Neural cell (in vitro differentiated cells): ENCODE data around the gene ARPC1B. TPM values are rescaled to one million over a fixed set of nuclear protein-coding genes. Genes with fewer than 3 reads are reported as not detected.
"Not testable (repeated sequence)": the region's sequence is repeated elsewhere in the genome, so short reads cannot be mapped to it uniquely, and the experiment has no call there.

Experiments used
- H2AFZ ChIP-seq: fragments of 200-600, 300-800 bp; sonication (generic), shearing (Covaris generic); 2 replicates; pipeline ENCODE4 v1.6.0; 2014; ENCODE audit warnings: low read depth, mild to moderate bottlenecking, antibody characterized with exemption, low read length, moderate library complexity
- H3F3A ChIP-seq: fragments of 200-600 bp; shearing (Covaris generic); 2 replicates; pipeline ENCODE4 v1.6.1; 2016; ENCODE audit warnings: mild to moderate bottlenecking, moderate library complexity, mixed read lengths, antibody characterized with exemption, low read length; ENCODE audit not compliant: insufficient read depth, poor library complexity, severe bottlenecking
- H3K27ac ChIP-seq: fragments of 200-600, 300-800 bp; sonication (generic), shearing (Covaris generic); 2 replicates; pipeline ENCODE4 v1.5.1; 2014; ENCODE audit warnings: mild to moderate bottlenecking, low read length, moderate library complexity
- H3K27me3 ChIP-seq: fragments of 300-800, 200-600 bp; sonication (generic), shearing (Covaris generic); 2 replicates; pipeline ENCODE4 v1.6.0; 2014; ENCODE audit warnings: mild to moderate bottlenecking, low read depth, low read length, moderate library complexity; ENCODE audit not compliant: insufficient read depth
- H3K36me3 ChIP-seq: fragments of 300-800, 200-600 bp; sonication (generic), shearing (Covaris generic); 2 replicates; pipeline ENCODE4 v1.5.1; 2014; ENCODE audit warnings: mild to moderate bottlenecking, antibody characterized with exemption, low read length, moderate library complexity; ENCODE audit not compliant: insufficient read depth
- H3K4me2 ChIP-seq: fragments of 300-800, 200-600 bp; sonication (generic), shearing (Covaris generic); 2 replicates; pipeline ENCODE4 v1.6.0; 2014; ENCODE audit warnings: mild to moderate bottlenecking, low read length
- H3K4me3 ChIP-seq: fragments of 300-800, 200-600 bp; sonication (generic), shearing (Covaris generic); 2 replicates; pipeline ENCODE4 v1.5.1; 2014; ENCODE audit warnings: mild to moderate bottlenecking, low read length, moderate library complexity
- H3K79me2 ChIP-seq: fragments of 200-600 bp; shearing (Covaris generic); replicated peaks from 2 replicates; pipeline ENCODE4 v1.6.0; 2014; ENCODE audit warnings: mild to moderate bottlenecking, low read length, moderate library complexity; ENCODE audit not compliant: insufficient read depth
- H3K9ac ChIP-seq: fragments of 300-800, 200-600 bp; sonication (generic), shearing (Covaris generic); 2 replicates; pipeline ENCODE4 v1.6.1; 2016; ENCODE audit warnings: mild to moderate bottlenecking, low read length, mixed read lengths
- H3K9me2 ChIP-seq: fragments of 200-600 bp; shearing (Covaris generic); 2 replicates; pipeline ENCODE4 v1.6.1; 2016; ENCODE audit warnings: mild to moderate bottlenecking, low read length, mixed read lengths; ENCODE audit not compliant: insufficient read depth
- H3K9me3 ChIP-seq: fragments of 200-600, 300-800 bp; sonication (generic), shearing (Covaris generic); 2 replicates; pipeline ENCODE4 v1.6.1; 2016; ENCODE audit warnings: mild to moderate bottlenecking, mixed run types, low read length, moderate library complexity, mixed read lengths
- H4K20me1 ChIP-seq: fragments of 200-600 bp; shearing (Covaris generic); 2 replicates; pipeline ENCODE4 v1.6.1; 2016; ENCODE audit warnings: mild to moderate bottlenecking, mixed run types; ENCODE audit not compliant: insufficient read depth
- EP300 ChIP-seq: fragments of 450-650 bp; conservative IDR thresholded peaks from 2 replicates; pipeline ENCODE4 v1.6.1; 2014; ENCODE audit warnings: antibody characterized with exemption, mild to moderate bottlenecking, moderate library complexity; ENCODE audit not compliant: poor library complexity, severe bottlenecking
- EZH2 ChIP-seq: fragments of 200-600, 300-800 bp; shearing (Covaris generic), sonication (generic); IDR thresholded peaks from 2 replicates; pipeline ENCODE4 v1.6.1; 2014; ENCODE audit warnings: antibody characterized with exemption, low read length, borderline replicate concordance, mild to moderate bottlenecking; ENCODE audit not compliant: insufficient read depth, poor library complexity, severe bottlenecking
- MXI1 ChIP-seq: fragments of 450-650 bp; conservative IDR thresholded peaks from 2 replicates; pipeline ENCODE4 v1.6.1; 2014; ENCODE audit warnings: antibody characterized with exemption, mild to moderate bottlenecking; ENCODE audit not compliant: poor library complexity, severe bottlenecking
- POLR2AphosphoS5 ChIP-seq: IDR thresholded peaks from 2 replicates; pipeline ENCODE4 v1.6.1; 2012
- RAD21 ChIP-seq: fragments of 450-650 bp; conservative IDR thresholded peaks from 2 replicates; pipeline ENCODE4 v1.6.1; 2014; ENCODE audit warnings: antibody characterized with exemption, mild to moderate bottlenecking, moderate library complexity
- SMC3 ChIP-seq: fragments of 450-650 bp; conservative IDR thresholded peaks from 2 replicates; pipeline ENCODE4 v1.6.1; 2014; ENCODE audit warnings: antibody characterized with exemption, mild to moderate bottlenecking, moderate library complexity; ENCODE audit not compliant: poor library complexity
- TAF1 ChIP-seq: IDR thresholded peaks from 2 replicates; pipeline ENCODE4 v1.6.1; 2012; ENCODE audit warnings: low read depth
- polyA plus RNA-seq: library from polyadenylated mRNA; depleted of rRNA; stranded (reverse); fragments of >200 nt; gene quantifications from 2 replicates; pipeline ENCODE4 v1.2.3, GENCODE V29; 2014
- TF ChIP-seq, protein P1 (sequence below): IDR thresholded peaks from 2 replicates; pipeline ENCODE4 v1.6.1; 2012; ENCODE audit warnings: borderline replicate concordance
- TF ChIP-seq, protein P2 (sequence below): fragments of 450-650 bp; IDR thresholded peaks from 2 replicates; pipeline ENCODE4 v1.5.1; 2014; ENCODE audit warnings: antibody characterized with exemption, mild to moderate bottlenecking, moderate library complexity; ENCODE audit not compliant: poor library complexity, severe bottlenecking

The ARPC1B gene
- polyA plus RNA-seq, 1 donor from 2014 or later: 1.7 TPM

DNA sequence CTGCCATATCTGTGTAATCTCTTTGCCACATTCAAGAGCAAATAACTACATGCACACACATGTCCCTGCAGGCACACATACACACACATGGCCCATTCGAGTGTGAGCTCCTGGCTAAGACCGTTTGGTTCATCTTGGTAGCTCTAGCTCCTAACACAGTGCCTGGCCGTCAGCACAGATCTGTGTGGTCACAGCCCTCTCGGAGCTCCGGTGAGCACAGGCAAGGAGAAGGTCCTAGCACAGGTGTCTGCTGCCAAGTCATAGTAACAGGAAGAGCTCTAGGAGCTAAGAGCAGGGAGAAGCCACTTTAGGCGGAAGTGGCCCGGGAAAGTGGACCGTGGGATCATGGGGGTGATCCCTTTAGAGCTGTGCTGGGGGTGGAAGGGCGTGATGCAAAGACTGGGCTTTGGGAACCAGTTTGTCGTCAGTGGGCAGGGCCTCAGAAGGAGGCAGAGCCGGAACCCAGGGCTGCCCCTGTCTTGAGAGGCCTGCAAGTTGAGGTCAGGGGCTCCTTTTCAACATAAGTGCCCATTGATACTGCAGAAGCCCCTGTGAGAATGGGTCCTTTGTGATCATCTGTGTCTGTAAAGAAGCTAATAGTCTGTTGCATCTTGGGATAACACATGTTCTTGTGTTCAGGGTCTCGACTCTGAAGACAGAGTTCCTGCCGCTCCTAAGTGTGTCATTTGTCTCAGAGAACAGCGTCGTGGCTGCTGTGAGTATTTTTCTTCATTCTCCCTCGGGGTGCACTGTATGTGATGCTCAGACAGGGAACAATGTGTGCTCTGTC lies 16.6 kb upstream of the ARPC1B start:
- H2AFZ ChIP-seq: no peak overlapping the region
- H3F3A ChIP-seq: no peaks in the 10 kb centered on the region

DNA sequence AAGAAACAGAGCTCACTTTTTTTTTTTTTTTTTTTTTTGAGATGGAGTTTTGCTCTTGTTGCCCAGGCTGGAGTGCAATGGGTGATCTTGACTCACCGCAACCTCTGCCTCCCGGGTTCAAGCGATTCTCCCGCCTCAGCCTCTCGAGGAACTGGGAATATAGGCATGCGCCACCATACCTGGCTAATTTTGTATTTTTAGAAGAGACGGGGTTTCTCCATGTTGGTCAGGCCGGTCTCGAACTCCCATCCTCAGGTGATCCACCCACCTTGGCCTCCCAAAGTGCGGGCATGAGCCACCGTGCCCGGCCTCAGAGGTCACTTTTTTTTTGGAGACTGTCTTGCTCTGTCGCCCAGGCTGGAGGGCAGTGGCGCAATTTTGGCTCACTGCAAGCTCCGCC lies 16.0 kb upstream of the ARPC1B start:
- H3K4me3 ChIP-seq, H4K20me1 ChIP-seq, H3K9me3 ChIP-seq, H3K27me3 ChIP-seq, H2AFZ ChIP-seq, H3K79me2 ChIP-seq, H3K27ac ChIP-seq, H3K9me2 ChIP-seq, H3K4me2 ChIP-seq, H3K9ac ChIP-seq, H3F3A ChIP-seq, H3K36me3 ChIP-seq: not testable (repeated sequence)

More for the DNA sequence above, 16.6 kb upstream of the ARPC1B start:
- Histone ChIP-seq H3K4me3 (no peak overlapping the region), H3K9me2 (no peaks in the 10 kb centered on the region), H3K27me3 (no peaks in the 10 kb centered on the region), H3K36me3 (no peaks in the 10 kb centered on the region), H4K20me1 (no peaks in the 10 kb centered on the region), H3K79me2 (no peaks in the 10 kb centered on the region), H3K9ac (no peak overlapping the region), H3K9me3 (no peaks in the 10 kb centered on the region), H3K4me2 (no peak overlapping the region), H3K27ac (no peak overlapping the region)
- TF ChIP-seq, protein P1, sequence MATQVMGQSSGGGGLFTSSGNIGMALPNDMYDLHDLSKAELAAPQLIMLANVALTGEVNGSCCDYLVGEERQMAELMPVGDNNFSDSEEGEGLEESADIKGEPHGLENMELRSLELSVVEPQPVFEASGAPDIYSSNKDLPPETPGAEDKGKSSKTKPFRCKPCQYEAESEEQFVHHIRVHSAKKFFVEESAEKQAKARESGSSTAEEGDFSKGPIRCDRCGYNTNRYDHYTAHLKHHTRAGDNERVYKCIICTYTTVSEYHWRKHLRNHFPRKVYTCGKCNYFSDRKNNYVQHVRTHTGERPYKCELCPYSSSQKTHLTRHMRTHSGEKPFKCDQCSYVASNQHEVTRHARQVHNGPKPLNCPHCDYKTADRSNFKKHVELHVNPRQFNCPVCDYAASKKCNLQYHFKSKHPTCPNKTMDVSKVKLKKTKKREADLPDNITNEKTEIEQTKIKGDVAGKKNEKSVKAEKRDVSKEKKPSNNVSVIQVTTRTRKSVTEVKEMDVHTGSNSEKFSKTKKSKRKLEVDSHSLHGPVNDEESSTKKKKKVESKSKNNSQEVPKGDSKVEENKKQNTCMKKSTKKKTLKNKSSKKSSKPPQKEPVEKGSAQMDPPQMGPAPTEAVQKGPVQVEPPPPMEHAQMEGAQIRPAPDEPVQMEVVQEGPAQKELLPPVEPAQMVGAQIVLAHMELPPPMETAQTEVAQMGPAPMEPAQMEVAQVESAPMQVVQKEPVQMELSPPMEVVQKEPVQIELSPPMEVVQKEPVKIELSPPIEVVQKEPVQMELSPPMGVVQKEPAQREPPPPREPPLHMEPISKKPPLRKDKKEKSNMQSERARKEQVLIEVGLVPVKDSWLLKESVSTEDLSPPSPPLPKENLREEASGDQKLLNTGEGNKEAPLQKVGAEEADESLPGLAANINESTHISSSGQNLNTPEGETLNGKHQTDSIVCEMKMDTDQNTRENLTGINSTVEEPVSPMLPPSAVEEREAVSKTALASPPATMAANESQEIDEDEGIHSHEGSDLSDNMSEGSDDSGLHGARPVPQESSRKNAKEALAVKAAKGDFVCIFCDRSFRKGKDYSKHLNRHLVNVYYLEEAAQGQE: no peak
- TF ChIP-seq, protein P2, sequence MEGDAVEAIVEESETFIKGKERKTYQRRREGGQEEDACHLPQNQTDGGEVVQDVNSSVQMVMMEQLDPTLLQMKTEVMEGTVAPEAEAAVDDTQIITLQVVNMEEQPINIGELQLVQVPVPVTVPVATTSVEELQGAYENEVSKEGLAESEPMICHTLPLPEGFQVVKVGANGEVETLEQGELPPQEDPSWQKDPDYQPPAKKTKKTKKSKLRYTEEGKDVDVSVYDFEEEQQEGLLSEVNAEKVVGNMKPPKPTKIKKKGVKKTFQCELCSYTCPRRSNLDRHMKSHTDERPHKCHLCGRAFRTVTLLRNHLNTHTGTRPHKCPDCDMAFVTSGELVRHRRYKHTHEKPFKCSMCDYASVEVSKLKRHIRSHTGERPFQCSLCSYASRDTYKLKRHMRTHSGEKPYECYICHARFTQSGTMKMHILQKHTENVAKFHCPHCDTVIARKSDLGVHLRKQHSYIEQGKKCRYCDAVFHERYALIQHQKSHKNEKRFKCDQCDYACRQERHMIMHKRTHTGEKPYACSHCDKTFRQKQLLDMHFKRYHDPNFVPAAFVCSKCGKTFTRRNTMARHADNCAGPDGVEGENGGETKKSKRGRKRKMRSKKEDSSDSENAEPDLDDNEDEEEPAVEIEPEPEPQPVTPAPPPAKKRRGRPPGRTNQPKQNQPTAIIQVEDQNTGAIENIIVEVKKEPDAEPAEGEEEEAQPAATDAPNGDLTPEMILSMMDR: no peak
- no peak for TF ChIP-seq EZH2
- no peak for TF ChIP-seq RAD21
- TF ChIP-seq POLR2AphosphoS5: no peak
- no peak for TF ChIP-seq MXI1
- no peak for TF ChIP-seq EP300
- TF ChIP-seq TAF1: no peak
- no peak for TF ChIP-seq SMC3
